Esophagus squamous epithelium (tissue), 5 donors: Measurements from ENCODE around the gene SRRT. TPM values are rescaled to one million over a fixed set of nuclear protein-coding genes. Genes with fewer than 3 reads are reported as not detected.
"Not testable (repeated sequence)": the region's sequence is repeated elsewhere in the genome, so short reads cannot be mapped to it uniquely, and the experiment has no call there.

Experiments used
- DNase-seq: peaks from one replicate; lab custom pipeline; 2025; lab: John Stamatoyannopoulos, UW
- H3K27ac ChIP-seq, 4 donors: fragments of 200-600 bp; sonication (generic); one replicate each; pipeline ENCODE4 v1.5.1; 2016 to 2019; ENCODE audit warnings: mild to moderate bottlenecking in 1 of 4
- H3K27me3 ChIP-seq, 4 donors: fragments of 200-600 bp; sonication (generic); 1 replicate in 3 of 4; 2 replicates in 1 of 4; pipeline versions ENCODE4 v1.5.1 to v1.6.0; 2017 to 2021; ENCODE audit warnings: antibody characterized with exemption in 1 of 4
- H3K36me3 ChIP-seq, 3 donors: fragments of 200-600 bp; sonication (generic); one replicate each; pipeline ENCODE4 v1.5.1; 2016 to 2019
- H3K4me1 ChIP-seq, 3 donors: fragments of 200-600 bp; sonication (generic); one replicate each; pipeline ENCODE4 v1.5.1; 2017 to 2019
- H3K4me3 ChIP-seq, 4 donors: fragments of 200-600 bp; sonication (generic); 1 replicate in 3 of 4; 2 replicates in 1 of 4; pipeline ENCODE4 v1.5.1; 2016 to 2019; ENCODE audit warnings: mild to moderate bottlenecking in 2 of 4, moderate library complexity in 1 of 4
- H3K9me3 ChIP-seq, 3 donors: fragments of 200-600 bp; sonication (generic); one replicate each; pipeline ENCODE4 v1.5.1; 2016 to 2019
- CTCF ChIP-seq, 6 experiments: fragments of 450-650 bp in 4 of 6; fragments of 200-600 bp in 2 of 6; sonication (generic) in 2 of 6; IDR thresholded peaks; one replicate each; pipeline ENCODE4 v1.5.1; 2016 to 2019; ENCODE audit warnings: antibody characterized with exemption in 6 of 6, mild to moderate bottlenecking in 4 of 6, moderate library complexity in 4 of 6
- POLR2A ChIP-seq, 4 donors: fragments of 450-650 bp; IDR thresholded peaks; one replicate each; pipeline ENCODE4 v1.6.1; 2017; ENCODE audit warnings: antibody characterized with exemption in 4 of 4, mild to moderate bottlenecking in 4 of 4, moderate library complexity in 3 of 4
- WGBS, 2 donors: methylation state at CpG; one replicate each; pipeline ENCODE4 v1.1.5; 2018; 5-methylcytosine and 5-hydroxymethylcytosine counted together
- intact Hi-C: fragments of 100-400 bp; cut with DNase I; formaldehyde crosslinking; loops from one replicate; pipeline ENCODE4 v1.15.0; 2022
- total RNA-seq, 4 donors: library from RNA; depleted of rRNA; stranded (reverse); fragments of >200 nt; gene quantifications; one replicate each; pipeline ENCODE4 v1.1.0, GENCODE V29; 2016
- donor health status: DM: yes; HTN: yes; CAD: no.

SRRT gene
- total RNA-seq, 4 donors from 2014 or later, result 53.8 to 91.0 (median 68.4) TPM

- H3K27ac ChIP-seq, result no peak overlapping the region
- no peaks in the 10 kb centered on the region for H3K9me3 ChIP-seq
- no peak overlapping the region for H3K4me3 ChIP-seq
- 72 to 86% methylated on average over 8 of the region's 8 CpGs for WGBS, 2 donors
- no peak for DNase-seq
- H3K27me3 ChIP-seq, result no peaks in the 10 kb centered on the region
- H3K4me1 ChIP-seq, result peaks cover 8 to 21% (median 11%) of the 10 kb centered on the region in 3 donors
- no peaks in the 10 kb centered on the region for H3K36me3 ChIP-seq
- intact Hi-C loops, result no loop called here
- TF ChIP-seq CTCF (IDR thresholded peaks at IDR 0.05) (no peak), POLR2A (IDR thresholded peaks at IDR 0.05) (no peak)
These were observed 34.3 kb upstream of the SRRT start for GRCh38 chr7:100840470-100841100.

- WGBS, 2 donors, result 87 to 90% methylated on average over 4 of the region's 4 CpGs
- H3K4me3 ChIP-seq, result no peak overlapping the region
- H3K27ac ChIP-seq, result no peak overlapping the region
- no peak for DNase-seq
- TF ChIP-seq CTCF (IDR thresholded peaks at IDR 0.05), result no peak
- TF ChIP-seq POLR2A (IDR thresholded peaks at IDR 0.05), result no peak
- H3K4me1 ChIP-seq, result peaks cover 7 to 10% (median 7%) of the 10 kb centered on the region in 3 donors
- H3K36me3 ChIP-seq, result no peaks in the 10 kb centered on the region
- no peaks in the 10 kb centered on the region for H3K27me3 ChIP-seq
- intact Hi-C loops, result no loop called here
- H3K9me3 ChIP-seq, result no peaks in the 10 kb centered on the region
These were observed 27.5 kb upstream of the SRRT start for GRCh38 chr7:100847360-100847759.

- WGBS, 2 donors, result 0% methylated on average over 21 of the region's 71 CpGs; no CpG with 5 or more reads in 1 of the 2 donors
- Histone ChIP-seq H3K4me1 (peaks cover 17 to 34% (median 18%) of the 10 kb centered on the region in 3 donors), H3K27me3 (no peaks in the 10 kb centered on the region), H3K9me3 (no peaks in the 10 kb centered on the region), H3K27ac (peak within 1 kb of the TSS; percentile 70 to 87 (median 80)), H3K4me3 (peak within 1 kb of the TSS; percentile 62 to 91 (median 80)), H3K36me3 (peaks cover 0 to 23% (median 0%) of the 10 kb centered on the region in 3 donors)
- intact Hi-C loops, result loop anchor here (5.0 kb wide), 1 partner anchor 55 kb away; no protein-coding TSS in a partner anchor
- DNase-seq, result peak; percentile 52
- TF ChIP-seq CTCF (IDR thresholded peaks at IDR 0.05) (peak; percentile 88 to 95 (median 92)), POLR2A (IDR thresholded peaks at IDR 0.05) (peak in 2 of 4 donors; percentile 31 to 60)
These were observed 22.6 kb upstream of the SRRT start, which contains the start of gene SLC12A9 for GRCh38 chr7:100852048-100852872. Gene SLC12A9, plus strand, starts transcription at chr7:100852713. Its CDS starts 1,485 bp downstream, at chr7:100854198.

GRCh38 chr7:100854146-100854895 lies 20.6 kb upstream of the SRRT start:
- no peak for DNase-seq
- no peaks in the 10 kb centered on the region for H3K9me3 ChIP-seq

GRCh38 chr7:100854899-100855298 lies 20.0 kb upstream of the SRRT start:
- not testable (repeated sequence) for H3K27me3 ChIP-seq, DNase-seq, H3K4me3 ChIP-seq, H3K27ac ChIP-seq, H3K9me3 ChIP-seq
- H3K4me1 ChIP-seq, result peaks cover 17 to 34% (median 18%) of the 10 kb centered on the region in 3 donors
- intact Hi-C loops, result loop anchor here (5.0 kb wide), 2 partner anchors 58 to 158 kb away; no protein-coding TSS in a partner anchor
- 93 to 97% methylated on average over 4 to 9 of the region's 9 CpGs for WGBS, 2 donors
- peaks cover 0 to 45% (median under 1%) of the 10 kb centered on the region in 3 donors for H3K36me3 ChIP-seq

More at GRCh38 chr7:100854146-100854895, 20.6 kb upstream of the SRRT start:
- Histone ChIP-seq H3K4me1 (peaks cover 17 to 34% (median 18%) of the 10 kb centered on the region in 3 donors), H3K27ac (no peak overlapping the region), H3K27me3 (no peaks in the 10 kb centered on the region), H3K36me3 (peaks cover 0 to 39% (median 0%) of the 10 kb centered on the region in 3 donors), H3K4me3 (no peak overlapping the region)
- 94 to 100% methylated on average over 2 of the region's 14 CpGs for WGBS, 2 donors
- TF ChIP-seq CTCF (IDR thresholded peaks at IDR 0.05), result no peak
- intact Hi-C loops, result loop anchor here (5.0 kb wide), 1 partner anchor 57 kb away; no protein-coding TSS in a partner anchor
